Skin epidermis (tissue), 12 donors: ENCODE results near the gene FMO2.

ENCODE experiments used
- H3K27ac ChIP-seq, 21 experiments: fragments of 200-600 bp; sonication (generic) in 11 of 21; one replicate each; pipeline ENCODE4 v1.5.0; 2020; ENCODE audit warnings: mild to moderate bottlenecking in 3 of 21, inconsistent platforms in 2 of 21, moderate library complexity in 2 of 21
- H3K4me3 ChIP-seq, 7 experiments: fragments of 200-600 bp; sonication (generic) in 2 of 7; one replicate each; pipeline ENCODE4 v1.5.0; 2020; ENCODE audit warnings: inconsistent platforms in 2 of 7, mild to moderate bottlenecking in 2 of 7, moderate library complexity in 1 of 7

FMO2 gene

DNA sequence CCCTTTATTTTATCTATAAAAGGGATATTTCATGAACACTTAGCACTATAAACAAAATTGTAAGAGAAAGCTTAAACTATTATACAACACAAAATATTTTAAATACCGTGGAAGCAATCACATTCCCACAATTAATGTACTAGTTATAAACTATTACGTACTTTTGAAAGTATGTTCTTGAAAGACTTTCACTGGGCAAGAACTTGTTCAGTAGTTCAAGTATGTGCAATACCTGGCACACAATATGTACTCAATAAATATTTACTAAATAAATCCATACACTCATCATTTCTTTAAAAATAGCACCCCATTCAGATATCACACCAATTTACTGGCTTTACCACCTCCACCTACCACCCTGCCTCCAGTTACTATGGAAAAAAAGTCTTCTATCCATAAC, 12.6 kb upstream of the FMO2 start:
- no peak overlapping the region for H3K4me3 ChIP-seq
- no peak overlapping the region for H3K27ac ChIP-seq

DNA sequence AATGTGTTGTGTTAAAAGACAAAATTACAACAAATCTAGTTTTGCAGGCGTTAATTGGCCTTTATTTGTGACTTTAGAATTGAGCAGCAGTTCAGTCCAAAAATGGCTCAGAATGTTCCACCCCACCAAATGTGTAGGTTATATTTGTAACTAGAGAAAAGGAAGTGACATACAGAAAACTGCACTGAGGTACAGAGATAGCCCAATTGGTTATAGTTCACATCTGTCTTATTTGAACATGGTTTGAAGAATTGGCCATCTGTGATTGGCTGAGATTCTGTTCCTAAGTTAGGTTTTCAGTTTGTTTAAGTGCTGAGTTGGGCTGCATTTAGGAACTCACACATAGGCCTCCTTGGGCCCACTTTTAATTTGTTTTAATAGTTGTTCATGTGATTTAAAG, 12.0 kb upstream of the FMO2 start:
- no peak overlapping the region for H3K4me3 ChIP-seq
- H3K27ac ChIP-seq = no peak overlapping the region

DNA sequence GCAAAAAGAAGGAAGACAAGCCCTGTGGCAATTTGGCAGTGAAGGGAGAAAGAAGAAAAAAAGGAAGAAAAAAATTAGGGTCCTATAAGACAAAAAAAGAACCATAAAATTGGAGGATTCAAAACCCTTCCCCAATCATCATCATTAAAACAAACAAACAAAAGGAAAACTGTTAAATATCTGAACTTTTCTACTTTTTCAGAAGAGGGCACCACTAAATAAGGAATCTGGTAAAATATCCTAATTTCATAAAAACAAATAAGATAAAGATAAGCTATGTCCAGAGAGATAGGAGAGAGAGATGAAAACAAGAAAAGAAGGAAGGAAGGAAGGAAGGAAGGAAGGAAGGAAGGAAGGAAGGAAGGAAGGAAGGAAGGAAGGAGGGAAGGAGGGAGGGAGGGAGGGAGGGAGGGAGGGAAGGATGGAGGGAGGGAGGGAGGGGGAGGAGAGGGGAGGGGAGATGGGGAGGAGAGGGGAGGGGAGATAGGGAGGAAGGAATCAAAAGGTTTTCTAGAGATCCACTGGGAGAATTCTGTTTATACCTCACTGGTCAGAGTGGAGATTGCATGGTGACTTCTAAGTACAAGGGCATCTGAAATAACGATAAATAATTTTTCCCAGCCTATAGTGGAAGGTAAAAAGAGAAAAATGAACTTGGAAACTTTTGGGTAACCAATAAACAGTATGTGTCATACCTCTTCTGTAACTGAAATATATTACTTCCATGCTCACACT, 10.4 kb upstream of the FMO2 start:
- H3K27ac ChIP-seq = no peak overlapping the region
- H3K4me3 ChIP-seq = no peak overlapping the region

DNA sequence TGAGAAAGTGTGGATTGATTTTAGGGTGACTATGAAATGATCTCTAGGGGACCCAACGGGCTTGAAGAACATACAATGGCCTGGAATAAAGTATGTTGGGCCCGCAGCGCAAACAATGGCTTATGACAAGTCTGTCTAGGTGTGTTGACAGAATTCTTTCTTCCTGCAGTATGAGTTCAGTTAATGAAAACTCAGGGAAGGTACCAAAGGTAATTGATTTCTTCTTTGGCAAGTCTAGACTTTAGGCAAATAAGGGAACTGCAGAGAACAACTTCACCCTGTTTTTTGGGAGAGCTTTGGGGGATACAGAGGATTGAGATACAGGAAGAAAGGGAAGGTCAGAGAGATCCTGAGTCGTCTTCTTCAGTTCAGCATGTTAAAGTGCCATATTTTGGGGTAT, 7.8 kb upstream of the FMO2 start:
- no peak overlapping the region for H3K4me3 ChIP-seq
- H3K27ac ChIP-seq = no peak overlapping the region

DNA sequence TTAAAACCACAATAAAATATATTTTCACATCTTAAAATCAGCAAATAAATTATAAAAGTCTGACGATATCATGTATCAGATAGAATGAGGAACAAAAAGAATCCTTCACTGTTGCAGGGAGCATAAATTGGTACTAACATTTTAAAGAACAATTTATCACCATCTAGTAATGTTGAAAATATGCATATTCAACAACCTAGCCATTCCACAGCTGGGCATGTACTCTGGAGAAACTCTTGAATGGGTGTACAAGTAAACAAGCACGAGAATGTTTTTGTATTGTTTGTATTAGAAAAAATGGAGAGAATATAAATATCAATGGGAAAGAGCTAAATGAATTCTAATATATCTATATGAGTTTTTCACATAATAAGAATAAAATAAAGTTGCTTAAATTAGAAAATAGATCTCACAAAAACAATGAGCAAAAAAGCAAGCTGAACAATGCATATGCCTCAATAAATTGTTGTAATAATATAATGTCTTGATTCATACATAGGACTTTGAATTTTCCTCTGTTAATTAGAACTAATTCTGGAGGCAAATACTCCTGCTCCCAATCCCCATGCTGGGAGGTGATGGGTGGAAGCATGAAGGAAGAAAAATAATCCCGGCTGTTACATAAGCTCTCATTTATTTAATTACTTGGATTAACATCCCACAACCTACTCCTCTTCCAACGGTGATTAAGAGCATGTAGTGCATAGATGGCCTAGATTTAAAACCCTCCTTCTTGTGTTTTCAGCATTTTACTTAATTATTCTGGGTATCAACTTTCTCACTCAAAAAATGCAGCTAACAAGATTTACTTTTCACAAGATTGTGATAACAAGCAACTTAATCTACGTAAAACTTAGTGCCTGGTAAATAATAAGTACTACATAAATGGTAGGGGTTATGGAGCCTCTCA, 5.5 kb upstream of the FMO2 start:
- Histone ChIP-seq H3K27ac (no peak overlapping the region), H3K4me3 (no peak overlapping the region)

DNA sequence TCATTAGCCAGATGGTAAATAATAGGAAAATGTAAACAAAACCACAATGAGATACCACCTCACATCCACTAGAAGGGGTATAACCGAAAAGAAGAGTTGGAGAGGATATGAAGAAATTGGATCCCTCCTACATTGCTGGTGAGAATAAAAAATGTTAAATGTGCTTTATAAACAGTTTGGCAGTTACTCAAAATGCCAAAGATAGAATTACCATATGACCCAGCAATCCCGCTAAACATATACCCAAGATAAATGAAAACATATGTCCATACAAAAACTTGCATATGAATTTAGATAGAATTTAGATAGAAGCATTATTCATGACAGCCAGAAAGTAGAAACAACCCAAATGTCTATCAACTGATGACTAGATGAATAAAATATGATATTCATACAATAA, 4.4 kb upstream of the FMO2 start:
- Histone ChIP-seq H3K27ac (no peak overlapping the region), H3K4me3 (no peak overlapping the region)

DNA sequence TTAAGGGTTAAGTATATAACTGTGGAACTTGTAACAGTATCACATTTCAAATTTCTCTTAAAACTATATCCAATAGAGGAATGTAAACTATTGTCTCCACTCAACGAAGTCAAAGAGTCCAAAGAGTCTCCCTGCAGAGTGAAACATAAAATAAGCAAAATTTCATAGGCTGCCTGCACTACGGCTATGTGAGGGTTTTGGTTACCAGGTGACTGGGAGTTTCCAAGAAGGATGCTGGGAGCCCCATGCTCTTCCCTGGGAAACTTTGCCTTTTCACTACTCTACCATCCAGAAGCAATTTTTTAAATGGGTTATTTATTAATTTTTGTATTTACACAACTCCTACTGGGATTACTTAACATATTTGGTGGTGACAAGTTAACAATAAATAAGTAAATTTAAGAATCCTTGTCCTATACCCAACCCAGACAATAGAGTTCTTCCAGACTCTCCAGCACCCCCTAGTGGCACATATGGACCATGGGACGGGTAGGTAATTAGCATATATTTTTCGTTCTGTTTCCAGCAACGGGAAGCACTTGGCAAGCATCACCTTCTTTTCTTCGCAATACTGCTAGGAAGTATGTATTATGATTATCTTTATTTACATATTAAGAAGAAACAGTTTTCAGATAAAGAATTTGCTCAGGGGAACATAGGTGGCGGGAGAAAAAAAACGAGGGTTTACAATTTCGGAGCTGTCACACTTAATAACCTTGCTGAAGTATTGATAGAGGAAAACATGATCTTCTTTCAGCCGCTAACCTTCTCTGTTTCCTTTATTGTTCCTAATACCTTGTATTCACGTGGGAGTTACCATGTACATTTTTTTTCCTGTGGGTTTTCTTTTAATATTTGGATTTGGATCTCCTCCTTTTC, 3.5 kb downstream of the FMO2 start:
- Histone ChIP-seq H3K4me3 (peak overlapping the region in 1 of 7 experiments; percentile 12), H3K27ac (no peak overlapping the region)

DNA sequence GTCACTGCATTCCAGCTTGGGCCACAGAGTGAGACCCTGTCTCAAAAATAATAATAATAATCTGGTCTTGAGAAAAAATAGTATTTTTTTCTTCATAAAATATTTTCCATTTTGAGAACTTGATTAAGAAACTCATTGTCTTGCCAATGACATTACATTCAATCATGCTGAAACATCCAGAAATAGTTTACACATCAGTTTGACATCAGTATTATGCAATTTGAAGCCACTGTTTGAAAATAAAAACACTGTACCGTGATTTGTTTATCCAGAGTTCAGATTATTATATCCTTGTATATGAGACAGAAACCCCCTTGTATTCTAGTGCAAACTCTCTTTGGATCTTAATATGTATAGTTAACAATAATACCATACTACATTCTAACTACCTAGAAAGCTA, 6.9 kb downstream of the FMO2 start:
- no peak overlapping the region for H3K4me3 ChIP-seq
- H3K27ac ChIP-seq = no peak overlapping the region

DNA sequence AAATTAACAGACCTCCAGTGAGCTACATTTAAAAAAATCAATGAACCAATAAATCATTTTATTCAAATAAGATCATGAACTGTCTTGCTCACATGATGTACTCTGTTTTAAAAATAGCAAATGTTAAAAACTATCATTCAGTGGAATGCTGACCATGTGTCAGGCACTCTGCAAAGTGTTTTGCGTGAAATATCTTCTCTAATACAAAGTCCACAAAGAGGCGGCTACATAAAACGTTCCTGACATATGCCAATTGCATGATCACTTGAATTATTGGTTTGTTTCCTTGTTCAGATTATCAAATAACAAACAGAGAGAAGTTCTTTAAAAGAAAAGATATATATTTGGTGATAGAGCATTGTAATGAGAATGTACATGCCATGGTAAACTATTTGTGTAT, 10.7 kb downstream of the FMO2 start:
- no peak overlapping the region for H3K4me3 ChIP-seq

DNA sequence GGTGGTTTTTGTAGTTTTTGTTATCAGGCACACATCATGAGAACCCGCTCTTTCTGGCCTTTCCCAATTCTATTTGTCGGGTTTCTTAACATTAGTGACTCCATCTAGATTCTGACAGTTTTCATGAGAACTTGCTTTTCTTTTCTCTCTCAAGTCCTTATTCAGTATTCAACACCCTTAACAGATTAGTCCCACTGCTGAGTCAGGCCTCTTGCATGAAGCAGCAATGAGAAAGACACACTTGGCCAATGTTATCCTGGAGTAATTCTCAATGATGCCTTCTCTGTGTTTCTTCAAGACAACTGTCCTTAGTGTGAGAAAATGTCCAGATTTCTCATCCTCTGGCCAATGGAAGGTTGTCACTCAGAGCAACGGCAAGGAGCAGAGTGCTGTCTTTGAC, 11.3 kb downstream of the FMO2 start:
- Histone ChIP-seq H3K27ac (no peak overlapping the region), H3K4me3 (no peak overlapping the region)

More for the DNA sequence above, 10.7 kb downstream of the FMO2 start:
- no peak overlapping the region for H3K27ac ChIP-seq

DNA sequence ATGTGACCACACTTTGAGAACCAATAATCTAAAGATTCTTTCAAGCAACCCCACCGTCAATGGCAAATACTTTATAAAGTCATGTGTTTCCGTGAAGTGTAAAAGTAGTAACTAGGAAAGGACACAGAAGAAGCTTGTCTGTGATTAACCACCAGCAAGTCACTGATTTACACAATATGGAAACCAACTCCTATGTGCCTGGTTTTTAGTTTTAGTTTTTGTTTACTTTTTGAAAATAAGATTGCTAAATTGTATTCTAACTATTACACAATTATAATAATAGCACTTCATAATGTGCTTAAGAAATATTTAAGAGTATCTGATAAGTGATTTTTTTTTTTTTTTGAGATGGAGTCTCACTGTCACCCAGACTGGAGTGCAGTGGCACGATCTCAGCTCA, 13.0 kb downstream of the FMO2 start:
- no peak overlapping the region for H3K4me3 ChIP-seq
- no peak overlapping the region for H3K27ac ChIP-seq

DNA sequence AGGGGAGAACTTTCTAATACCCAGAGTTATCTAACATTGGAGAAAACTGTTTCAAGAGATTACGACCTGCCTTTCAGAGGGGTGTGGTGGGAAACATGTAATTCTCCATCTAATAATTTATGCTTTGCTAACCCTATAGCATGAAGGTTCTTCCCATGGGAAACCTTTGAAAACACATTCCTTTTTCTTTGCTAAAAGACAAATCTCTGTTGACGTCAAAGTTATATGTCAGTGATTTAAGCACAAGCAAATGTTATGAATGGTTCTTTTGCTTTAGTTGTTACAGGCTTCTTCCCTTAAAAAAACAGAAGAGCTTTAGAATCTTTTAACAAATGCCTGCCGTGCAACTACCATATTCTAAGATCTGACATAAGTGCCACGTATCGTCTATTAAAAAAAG, 19.2 kb downstream of the FMO2 start:
- no peak overlapping the region for H3K4me3 ChIP-seq

DNA sequence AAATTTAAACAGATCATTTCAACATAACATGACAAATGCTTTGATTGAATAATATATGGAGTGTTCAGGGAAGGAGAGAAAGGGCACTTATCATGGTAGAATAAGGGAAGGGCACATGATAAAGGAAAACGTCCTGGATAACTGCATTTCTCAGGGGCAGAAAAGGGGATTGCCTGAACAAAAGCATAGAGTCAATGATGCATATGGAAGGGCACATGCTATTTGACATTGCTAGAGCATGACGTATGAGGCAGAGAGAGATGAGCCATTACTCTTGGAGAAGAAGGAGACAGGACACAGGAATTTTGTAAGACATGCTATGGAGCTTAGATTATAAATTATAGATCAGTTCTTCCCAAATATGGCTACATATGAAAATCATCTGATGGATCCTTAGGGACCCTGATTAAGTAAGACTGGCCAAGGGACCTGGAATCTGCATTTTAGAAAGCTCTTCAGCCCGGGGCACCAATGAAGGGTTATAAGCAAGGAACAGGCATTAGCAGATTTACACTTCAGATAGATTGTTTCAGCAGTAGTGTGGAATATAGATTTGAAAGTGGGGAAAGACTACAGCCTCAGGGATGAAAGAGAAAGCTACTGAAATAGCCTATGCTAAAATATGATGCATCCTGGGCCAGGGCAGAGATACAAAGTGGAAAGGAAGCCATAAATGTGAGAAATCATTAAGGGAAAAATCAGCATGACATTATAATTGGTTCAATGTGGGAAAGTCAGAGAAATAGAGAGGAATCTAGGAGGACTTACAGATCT, 21.3 kb downstream of the FMO2 start:
- Histone ChIP-seq H3K27ac (no peak overlapping the region), H3K4me3 (no peak overlapping the region)

More for the DNA sequence above, 19.2 kb downstream of the FMO2 start:
- no peak overlapping the region for H3K27ac ChIP-seq

DNA sequence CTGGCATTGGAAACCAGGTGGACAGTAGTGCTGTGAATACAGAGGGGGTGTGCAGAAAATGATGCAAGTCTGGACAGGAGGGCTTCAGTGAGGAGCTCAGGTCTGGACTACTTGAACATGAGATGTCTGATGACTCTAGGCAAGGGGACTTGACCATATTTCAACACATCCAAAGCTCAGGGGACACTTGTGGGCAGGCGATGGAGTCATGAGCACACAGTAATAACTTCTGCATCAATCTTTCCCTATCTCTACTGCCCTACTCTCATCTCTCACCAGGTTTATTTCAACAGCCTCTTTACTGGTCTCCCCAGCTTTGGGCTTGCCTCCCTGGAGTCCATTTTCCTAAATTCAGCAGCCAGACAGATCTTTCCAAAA, 21.9 kb downstream of the FMO2 start:
- Histone ChIP-seq H3K27ac (no peak overlapping the region), H3K4me3 (no peak overlapping the region)

DNA sequence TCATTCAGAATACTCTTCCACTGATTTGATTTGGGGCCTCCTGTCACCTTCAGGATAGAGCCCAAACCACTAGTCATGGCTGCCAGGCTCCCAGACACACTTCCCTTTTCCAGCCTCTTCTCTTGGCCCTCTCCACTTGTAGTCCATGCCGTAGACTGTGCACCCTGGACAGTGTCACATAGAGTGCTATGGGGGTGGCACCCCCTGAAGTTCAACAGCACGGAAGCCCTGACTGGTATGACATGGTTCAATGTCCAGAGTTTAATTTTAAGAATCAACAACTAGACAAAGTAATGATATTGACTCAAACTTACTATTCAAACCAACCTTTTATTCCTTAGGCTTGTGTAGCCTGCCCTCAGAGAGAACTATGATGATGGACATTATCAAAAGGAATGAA, 22.3 kb downstream of the FMO2 start:
- Histone ChIP-seq H3K27ac (no peak overlapping the region), H3K4me3 (no peak overlapping the region)

DNA sequence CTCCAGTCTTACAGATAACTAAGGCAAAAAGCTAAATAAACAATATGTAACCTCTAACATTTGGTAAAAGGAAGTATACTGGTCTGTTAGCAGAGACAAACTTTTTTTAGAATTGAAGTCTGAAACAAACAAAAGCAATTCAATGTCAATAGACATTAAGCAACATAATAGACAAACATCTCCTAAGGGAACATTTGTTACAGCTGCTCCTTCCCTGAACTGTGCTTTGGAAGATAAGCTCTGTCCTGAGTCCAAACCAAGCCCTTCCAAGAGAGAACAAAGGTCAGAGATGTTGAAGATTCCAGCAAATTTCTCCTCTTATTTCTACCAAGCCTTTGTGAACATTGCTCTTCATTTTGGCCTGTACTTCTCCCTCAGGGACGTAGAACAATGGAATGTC, 25.3 kb downstream of the FMO2 start:
- Histone ChIP-seq H3K27ac (no peak overlapping the region), H3K4me3 (no peak overlapping the region)

DNA sequence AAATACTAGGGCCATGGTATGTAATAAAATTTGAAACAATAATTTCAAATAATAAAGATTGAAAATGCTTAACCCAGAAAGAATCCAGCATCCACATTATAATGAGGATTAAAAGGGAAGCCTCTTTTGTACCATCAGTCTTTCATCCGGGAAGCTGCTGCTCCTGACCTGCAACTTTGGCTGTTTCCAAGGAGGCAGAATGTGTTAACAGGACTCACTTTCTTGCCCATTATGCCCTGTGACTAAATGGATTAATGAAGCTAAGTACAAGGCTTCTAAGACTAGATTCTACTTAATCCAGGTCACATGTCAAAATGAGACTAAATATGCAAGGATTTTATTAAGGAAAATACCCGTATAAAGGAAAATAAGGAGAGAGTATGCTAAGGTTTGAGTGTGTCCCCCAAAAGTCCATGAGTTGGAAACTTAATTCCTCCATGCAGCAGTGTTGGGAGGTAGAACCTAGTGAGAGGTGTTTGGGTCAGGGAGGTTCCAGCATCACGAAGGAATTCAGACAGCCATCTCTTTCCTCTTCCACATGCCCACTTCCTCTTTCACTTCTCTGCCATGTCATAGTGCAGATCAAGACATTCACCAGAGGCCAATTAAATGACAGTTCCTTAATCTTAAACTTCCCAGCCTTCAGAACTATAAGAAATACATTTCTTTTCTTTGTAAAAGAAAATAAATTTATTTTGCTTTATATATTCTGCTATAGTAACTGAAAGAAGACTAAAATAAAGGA, 27.7 kb downstream of the FMO2 start:
- Histone ChIP-seq H3K27ac (no peak overlapping the region), H3K4me3 (no peak overlapping the region)

DNA sequence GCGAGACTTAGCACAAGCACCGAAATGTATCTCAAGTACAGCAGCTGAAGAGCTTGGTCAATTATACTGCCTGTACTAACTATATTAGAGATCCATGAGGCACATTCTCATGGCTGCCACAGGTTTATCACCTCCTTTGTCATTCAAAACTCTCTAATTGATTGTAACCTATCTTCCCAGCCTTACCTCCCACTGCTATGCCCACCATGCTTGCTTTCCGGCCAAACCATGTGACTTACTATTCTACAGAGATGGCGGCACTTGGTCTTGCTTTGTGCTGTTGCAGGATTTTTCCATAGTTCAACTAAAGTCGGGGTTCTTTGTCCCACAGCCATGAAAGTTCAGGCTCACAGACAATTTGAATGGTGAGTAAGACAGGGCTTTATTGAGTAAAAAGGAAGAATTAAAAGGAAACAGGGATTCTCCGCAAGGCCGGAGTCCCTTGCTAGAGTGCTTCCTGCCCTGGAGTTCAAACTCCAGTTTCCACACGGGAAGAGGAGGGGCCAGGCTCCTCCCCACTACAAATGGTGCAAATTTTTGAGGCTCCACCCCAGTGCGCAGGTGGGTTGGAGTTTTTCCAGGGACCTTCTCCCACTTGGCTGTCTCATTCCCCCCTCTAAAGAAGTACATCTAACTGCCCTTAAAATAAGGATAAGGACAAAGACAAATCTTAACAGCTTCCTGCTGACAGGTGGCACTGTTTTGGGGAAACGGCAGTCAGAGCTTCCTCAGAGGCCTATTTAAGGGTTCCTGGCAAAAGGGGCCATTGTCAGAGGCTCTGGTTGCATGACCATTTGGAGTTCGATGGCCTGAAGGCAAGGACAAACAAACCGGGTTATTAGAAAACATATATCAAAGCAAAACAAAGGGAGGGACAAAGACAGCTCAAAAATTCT, 28.7 kb downstream of the FMO2 start:
- H3K27ac ChIP-seq = no peak overlapping the region
- H3K4me3 ChIP-seq = no peak overlapping the region
